GM12878 (cell line): Measurements from ENCODE around the gene NAA10. TPM values are rescaled to one million over a fixed set of nuclear protein-coding genes. Genes with fewer than 3 reads are reported as not detected.

Experiments
- ASH2L ChIP-seq: fragments of 300-600, 200-600 bp; sonication (generic); IDR thresholded peaks from 2 replicates; pipeline ENCODE4 v1.6.1; 2017; ENCODE audit warnings: low read depth, mild to moderate bottlenecking, borderline replicate concordance
- BMI1 ChIP-seq: fragments of 450-650 bp; IDR thresholded peaks from 2 replicates; pipeline ENCODE4 v1.6.1; 2016; ENCODE audit warnings: mild to moderate bottlenecking, moderate library complexity, borderline replicate concordance
- CREM ChIP-seq: IDR thresholded peaks from 2 replicates; pipeline ENCODE4 v1.6.1; 2014; ENCODE audit warnings: antibody characterized with exemption, low read depth
- EGR1 ChIP-seq, 2 experiments: IDR thresholded peaks; 1 replicate in 1 of 2; 2 replicates in 1 of 2; pipeline ENCODE4 v1.6.1; 2011 to 2012; ENCODE audit warnings: low read depth in 2 of 2, low read length in 2 of 2, borderline replicate concordance in 1 of 2, mild to moderate bottlenecking in 1 of 2, moderate library complexity in 1 of 2
- GATAD2B ChIP-seq: fragments of 450-650 bp; conservative IDR thresholded peaks from 2 replicates; pipeline ENCODE4 v1.6.1; 2017; ENCODE audit warnings: low read depth, mild to moderate bottlenecking, moderate library complexity
- JUND ChIP-seq: IDR thresholded peaks from 2 replicates; pipeline ENCODE4 v1.6.1; 2012; ENCODE audit warnings: low read depth, mild to moderate bottlenecking, low read length, improper control_type of control experiment, moderate library complexity
- MEF2B ChIP-seq: fragments of 450-650 bp; IDR thresholded peaks from 2 replicates; pipeline ENCODE4 v1.6.1; 2018; ENCODE audit warnings: mild to moderate bottlenecking, moderate library complexity; ENCODE audit not compliant: partially characterized antibody, poor library complexity, severe bottlenecking
- MTA3 ChIP-seq: IDR thresholded peaks from 2 replicates; pipeline ENCODE4 v1.6.1; 2012; ENCODE audit warnings: low read length, inconsistent platforms, borderline replicate concordance
- MYB ChIP-seq: fragments of 150-350 bp; IDR thresholded peaks from 2 replicates; pipeline ENCODE4 v1.6.1; 2014; ENCODE audit warnings: mild to moderate bottlenecking, low read depth, low read length, borderline replicate concordance
- NFYB ChIP-seq: IDR thresholded peaks from 2 replicates; pipeline ENCODE4 v1.6.1; 2011; ENCODE audit warnings: low read depth, mild to moderate bottlenecking, low read length, improper control_type of control experiment, moderate library complexity; ENCODE audit not compliant: insufficient read depth
- POLR2AphosphoS2 ChIP-seq: IDR thresholded peaks from 2 replicates; pipeline ENCODE4 v1.6.1; 2011; ENCODE audit warnings: low read depth, mild to moderate bottlenecking, low read length, improper control_type of control experiment, moderate library complexity
- RCOR1 ChIP-seq: conservative IDR thresholded peaks from 2 replicates; pipeline ENCODE4 v1.6.1; 2012; ENCODE audit warnings: low read depth, low read length, improper control_type of control experiment
- SMAD1 ChIP-seq: fragments of 450-650 bp; IDR thresholded peaks from 2 replicates; pipeline ENCODE4 v1.6.1; 2018; ENCODE audit warnings: mild to moderate bottlenecking, low read depth; ENCODE audit not compliant: partially characterized antibody
- SMAD5 ChIP-seq: IDR thresholded peaks from 2 replicates; pipeline ENCODE4 v1.6.1; 2016; ENCODE audit warnings: antibody characterized with exemption, low read depth
- SPI1 ChIP-seq: IDR thresholded peaks from 2 replicates; pipeline ENCODE4 v1.6.1; 2011; ENCODE audit warnings: low read depth, mild to moderate bottlenecking, low read length, moderate library complexity, borderline replicate concordance; ENCODE audit not compliant: insufficient read depth
- STAT3 ChIP-seq: IDR thresholded peaks from 2 replicates; pipeline ENCODE4 v1.6.1; 2011; ENCODE audit warnings: low read depth, low read length, improper control_type of control experiment
- SUZ12 ChIP-seq: fragments of 200-600 bp; sonication (generic); IDR thresholded peaks from one replicate; pipeline ENCODE4 v1.6.1; 2018; ENCODE audit warnings: antibody characterized with exemption, mild to moderate bottlenecking; ENCODE audit not compliant: unreplicated experiment
- TBL1XR1 ChIP-seq: IDR thresholded peaks from 2 replicates; pipeline ENCODE4 v1.6.1; 2012; ENCODE audit warnings: low read depth, low read length, improper control_type of control experiment
- TCF7 ChIP-seq: IDR thresholded peaks from 2 replicates; pipeline ENCODE4 v1.6.1; 2014; ENCODE audit warnings: antibody characterized with exemption, borderline replicate concordance
- ZBED1 ChIP-seq: IDR thresholded peaks from 2 replicates; pipeline ENCODE4 v1.6.1; 2016; ENCODE audit warnings: borderline replicate concordance
- polyA plus RNA-seq, 11 experiments: library from polyadenylated mRNA; depleted of rRNA in 4 of 11; unstranded in 6 of 11; stranded (reverse) in 5 of 11; fragments of >200 nt; fragmentation: Nextera tagmentation in 4 of 11; fragmentation: Illumina TruSeq in 1 of 11; extraction: Ambion mirVana in 4 of 11; extraction: Trizol in 1 of 11; gene quantifications; 1 replicate in 1 of 11; 2 replicates in 10 of 11; pipeline versions ENCODE4 v1.2.1 to v1.2.3, GENCODE V29; 2011 to 2016; ENCODE audit warnings: inconsistent platforms in 2 of 11, missing spikeins in 2 of 11, low read depth in 1 of 11
- total RNA-seq, 4 experiments: library from RNA; depleted of rRNA in 3 of 4; stranded (reverse); fragments of >200 nt in 3 of 4; fragmentation: Illumina TruSeq in 1 of 4; extraction: Trizol in 1 of 4; gene quantifications; 2 replicates each; pipeline versions ENCODE4 v1.2.1 to v1.2.3, GENCODE V29; 2013 to 2021
- TF ChIP-seq, protein P1 (sequence below): fragments of 450-650 bp; IDR thresholded peaks from 2 replicates; pipeline ENCODE4 v1.6.1; 2017; ENCODE audit warnings: mild to moderate bottlenecking, low read depth, inconsistent platforms; ENCODE audit not compliant: poor library complexity, severe bottlenecking
- TF ChIP-seq, protein P2 (sequence below): fragments of 450-650 bp; formaldehyde crosslinking; IDR thresholded peaks from 2 replicates; pipeline ENCODE4 v1.4.0; 2022; ENCODE audit warnings: mild to moderate bottlenecking, moderate library complexity
- TF ChIP-seq, protein P3 (sequence below): IDR thresholded peaks from 2 replicates; pipeline ENCODE4 v1.6.1; 2012; ENCODE audit warnings: low read depth, low read length, improper control_type of control experiment

NAA10 gene
- total and polyA plus RNA-seq, 10 of the 15 experiments (the other 5 are each of a cell fraction or from before 2014, with no cell fraction given), result 7.9 to 212 (median 98.9) TPM

DNA sequence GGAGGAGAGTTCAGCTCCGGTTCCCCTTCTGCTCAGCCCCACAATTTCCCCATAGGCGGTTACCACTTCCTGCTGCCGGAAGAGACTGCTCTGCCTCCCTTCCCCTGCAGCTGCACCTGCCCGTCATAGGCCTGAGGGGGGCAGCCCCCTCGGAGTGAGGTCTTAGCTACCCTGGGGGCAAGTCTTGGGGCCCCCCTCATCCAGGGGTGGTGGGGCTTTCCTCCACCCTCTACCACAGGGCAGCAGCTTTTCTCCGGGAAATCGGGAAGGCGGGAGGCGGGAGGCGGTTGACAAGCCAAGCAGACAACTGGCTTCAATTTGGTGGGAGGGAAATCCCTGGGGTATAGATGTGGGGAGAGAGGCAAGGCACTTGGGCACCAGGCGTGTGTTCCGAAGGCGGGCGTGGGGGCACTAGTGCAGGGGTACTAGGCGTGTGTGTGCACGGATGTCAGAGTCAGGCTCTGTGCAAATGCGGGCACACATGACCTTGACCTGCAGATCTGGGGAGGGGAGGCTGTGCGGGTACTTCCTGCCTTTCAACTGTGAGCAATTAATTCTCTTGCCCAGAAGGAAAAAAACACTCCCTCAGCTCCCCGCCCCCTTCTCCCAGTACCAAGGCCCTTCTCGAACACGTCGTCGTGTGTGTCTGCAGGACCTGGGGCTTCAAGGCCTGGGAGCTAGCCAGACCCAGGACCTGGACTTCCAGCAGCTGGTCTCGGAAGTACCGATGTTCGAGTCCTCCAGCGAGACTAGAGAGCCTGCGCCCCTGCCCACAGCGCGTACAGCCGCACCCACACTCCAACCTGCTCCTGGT lies 7.8 kb downstream of the NAA10 start (continued):
- TF ChIP-seq GATAD2B, result peak; percentile 30; the same call in 1 of the 2 replicates
- TF ChIP-seq, protein P1, sequence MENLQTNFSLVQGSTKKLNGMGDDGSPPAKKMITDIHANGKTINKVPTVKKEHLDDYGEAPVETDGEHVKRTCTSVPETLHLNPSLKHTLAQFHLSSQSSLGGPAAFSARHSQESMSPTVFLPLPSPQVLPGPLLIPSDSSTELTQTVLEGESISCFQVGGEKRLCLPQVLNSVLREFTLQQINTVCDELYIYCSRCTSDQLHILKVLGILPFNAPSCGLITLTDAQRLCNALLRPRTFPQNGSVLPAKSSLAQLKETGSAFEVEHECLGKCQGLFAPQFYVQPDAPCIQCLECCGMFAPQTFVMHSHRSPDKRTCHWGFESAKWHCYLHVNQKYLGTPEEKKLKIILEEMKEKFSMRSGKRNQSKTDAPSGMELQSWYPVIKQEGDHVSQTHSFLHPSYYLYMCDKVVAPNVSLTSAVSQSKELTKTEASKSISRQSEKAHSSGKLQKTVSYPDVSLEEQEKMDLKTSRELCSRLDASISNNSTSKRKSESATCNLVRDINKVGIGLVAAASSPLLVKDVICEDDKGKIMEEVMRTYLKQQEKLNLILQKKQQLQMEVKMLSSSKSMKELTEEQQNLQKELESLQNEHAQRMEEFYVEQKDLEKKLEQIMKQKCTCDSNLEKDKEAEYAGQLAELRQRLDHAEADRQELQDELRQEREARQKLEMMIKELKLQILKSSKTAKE, result peak; percentile 26
- TF ChIP-seq TBL1XR1, result peak; percentile 59; the same call in 1 of the 2 replicates
- TF ChIP-seq STAT3, result no peak
- 0 out of 3 replicates have a peak, but pooled peaks of 1 of the 2 experiments have one; percentile 12 for TF ChIP-seq EGR1 (IDR thresholded peaks at IDR 0.05; ENCODE audit: borderline replicate concordance in 1 of 2, low read depth in 2 of 2, low read length in 2 of 2)
- peak; percentile 60; the same call in 1 of the 2 replicates for TF ChIP-seq MTA3
- TF ChIP-seq, protein P2, sequence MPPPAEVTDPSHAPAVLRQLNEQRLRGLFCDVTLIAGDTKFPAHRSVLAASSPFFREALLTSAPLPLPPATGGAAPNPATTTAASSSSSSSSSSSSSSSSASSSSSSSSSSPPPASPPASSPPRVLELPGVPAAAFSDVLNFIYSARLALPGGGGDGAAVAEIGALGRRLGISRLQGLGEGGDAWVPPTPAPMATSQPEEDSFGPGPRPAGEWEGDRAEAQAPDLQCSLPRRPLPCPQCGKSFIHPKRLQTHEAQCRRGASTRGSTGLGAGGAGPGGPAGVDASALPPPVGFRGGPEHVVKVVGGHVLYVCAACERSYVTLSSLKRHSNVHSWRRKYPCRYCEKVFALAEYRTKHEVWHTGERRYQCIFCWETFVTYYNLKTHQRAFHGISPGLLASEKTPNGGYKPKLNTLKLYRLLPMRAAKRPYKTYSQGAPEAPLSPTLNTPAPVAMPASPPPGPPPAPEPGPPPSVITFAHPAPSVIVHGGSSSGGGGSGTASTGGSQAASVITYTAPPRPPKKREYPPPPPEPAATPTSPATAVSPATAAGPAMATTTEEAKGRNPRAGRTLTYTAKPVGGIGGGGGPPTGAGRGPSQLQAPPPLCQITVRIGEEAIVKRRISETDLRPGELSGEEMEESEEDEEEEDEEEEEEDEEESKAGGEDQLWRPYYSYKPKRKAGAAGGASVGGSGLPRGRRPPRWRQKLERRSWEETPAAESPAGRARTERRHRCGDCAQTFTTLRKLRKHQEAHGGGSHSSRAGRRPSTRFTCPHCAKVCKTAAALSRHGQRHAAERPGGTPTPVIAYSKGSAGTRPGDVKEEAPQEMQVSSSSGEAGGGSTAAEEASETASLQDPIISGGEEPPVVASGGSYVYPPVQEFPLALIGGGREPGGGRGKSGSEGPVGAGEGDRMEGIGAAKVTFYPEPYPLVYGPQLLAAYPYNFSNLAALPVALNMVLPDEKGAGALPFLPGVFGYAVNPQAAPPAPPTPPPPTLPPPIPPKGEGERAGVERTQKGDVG (CRISPR knock-in tag), result no peak
- peak; percentile 69; the same call in 1 of the 2 replicates for TF ChIP-seq SPI1
- no peak for TF ChIP-seq ASH2L
- peak; percentile 28; the same call in 1 of the 2 replicates for TF ChIP-seq ZBED1
- no peak for TF ChIP-seq SMAD1
- peak; percentile 53; the same call in 1 of the 2 replicates for TF ChIP-seq CREM
- TF ChIP-seq, protein P3, sequence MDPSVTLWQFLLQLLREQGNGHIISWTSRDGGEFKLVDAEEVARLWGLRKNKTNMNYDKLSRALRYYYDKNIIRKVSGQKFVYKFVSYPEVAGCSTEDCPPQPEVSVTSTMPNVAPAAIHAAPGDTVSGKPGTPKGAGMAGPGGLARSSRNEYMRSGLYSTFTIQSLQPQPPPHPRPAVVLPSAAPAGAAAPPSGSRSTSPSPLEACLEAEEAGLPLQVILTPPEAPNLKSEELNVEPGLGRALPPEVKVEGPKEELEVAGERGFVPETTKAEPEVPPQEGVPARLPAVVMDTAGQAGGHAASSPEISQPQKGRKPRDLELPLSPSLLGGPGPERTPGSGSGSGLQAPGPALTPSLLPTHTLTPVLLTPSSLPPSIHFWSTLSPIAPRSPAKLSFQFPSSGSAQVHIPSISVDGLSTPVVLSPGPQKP, result 0 out of 2 replicates have a peak, but pooled peaks have one; percentile 29
- TF ChIP-seq RCOR1, result no peak
- TF ChIP-seq TCF7, result no peak
- no peak for TF ChIP-seq SUZ12
- peak; percentile 59; the same call in 1 of the 2 replicates for TF ChIP-seq POLR2AphosphoS2
- 0 out of 2 replicates have a peak, but pooled peaks have one; percentile 35 for TF ChIP-seq NFYB
- no peak for TF ChIP-seq MYB
- peak; percentile 86 for TF ChIP-seq MEF2B
- no peak for TF ChIP-seq BMI1
- peak; percentile 24; the same call in 1 of the 2 replicates for TF ChIP-seq SMAD5
- no peak for TF ChIP-seq JUND
